Hair follicular keratinocyte (primary cell): ENCODE data around the gene OR51F1. TPM values are rescaled to one million over a fixed set of nuclear protein-coding genes. Genes with fewer than 3 reads are reported as not detected.

Experiments
- total RNA-seq: library from RNA; depleted of rRNA; stranded (reverse); fragments of >200 nt; gene quantifications from 2 replicates; pipeline ENCODE4 v1.2.3, GENCODE V29; 2015

OR51F1 gene, protein sequence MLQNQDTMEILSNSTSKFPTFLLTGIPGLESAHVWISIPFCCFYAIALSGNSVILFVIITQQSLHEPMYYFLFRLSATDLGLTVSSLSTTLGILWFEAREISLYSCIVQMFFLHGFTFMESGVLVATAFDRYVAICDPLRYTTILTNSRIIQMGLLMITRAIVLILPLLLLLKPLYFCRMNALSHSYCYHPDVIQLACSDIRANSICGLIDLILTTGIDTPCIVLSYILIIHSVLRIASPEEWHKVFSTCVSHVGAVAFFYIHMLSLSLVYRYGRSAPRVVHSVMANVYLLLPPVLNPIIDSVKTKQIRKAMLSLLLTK
- not detected in 2 replicates for total RNA-seq

DNA sequence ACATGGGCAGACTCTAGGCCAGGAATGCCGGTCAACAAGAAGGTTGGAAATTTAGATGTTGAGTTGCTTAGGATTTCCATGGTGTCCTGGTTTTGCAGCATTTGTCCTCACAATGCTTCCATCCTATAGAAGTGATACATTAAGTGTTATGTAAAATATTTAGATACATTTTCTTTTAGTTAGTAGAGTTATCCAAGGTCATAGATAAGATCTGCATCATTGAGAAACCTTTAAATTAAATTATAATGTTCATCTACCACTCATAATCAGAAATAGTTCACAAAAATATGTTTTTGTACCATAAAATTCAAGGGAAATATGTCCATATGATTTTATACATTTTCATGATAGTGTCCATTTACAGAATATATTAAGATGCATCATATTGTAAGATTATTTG, at the start of gene OR51F1:
OR51F1 (minus strand) TSS at position 101 of the 400 bp plus-strand sequence; CDS start at position 101, 0 bp downstream.

DNA sequence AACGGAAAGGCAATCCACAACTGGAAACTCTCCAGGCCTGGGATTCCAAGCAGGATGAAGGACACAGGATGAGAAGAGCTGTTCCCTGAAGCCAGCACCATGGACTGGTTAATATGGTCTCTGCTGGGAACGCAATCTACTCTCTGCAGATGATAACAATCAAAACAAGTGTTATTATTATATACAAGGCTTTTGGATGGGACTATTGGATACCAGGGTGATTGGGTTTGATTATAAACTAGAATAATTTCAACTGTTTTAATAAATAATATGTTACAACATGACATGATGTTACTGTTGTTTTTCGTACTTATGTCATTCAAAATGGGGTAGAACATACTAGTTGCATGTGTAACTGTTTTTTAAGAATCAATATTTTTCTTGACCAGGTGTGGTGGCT, 34.5 kb upstream of the OR51F1 start, which contains the start of gene OR52R1:
OR52R1 (minus strand) TSS at position 101 of the 400 bp plus-strand sequence; CDS start at position 101, 0 bp downstream.

Other genes with a start within 250 kb of the OR51F1 start
- gene OR52M1, start 224.7 kb downstream of the OR51F1 start, total RNA-seq: not detected in 2 replicates
- not detected in 2 replicates for gene OR52I2, start 188.2 kb downstream of the OR51F1 start, total RNA-seq
- not detected in 2 replicates for gene OR52I1, start 175.9 kb downstream of the OR51F1 start, total RNA-seq
- 7.3 and 10.9 TPM in 2 replicates for gene TRIM68, start 161.7 kb downstream of the OR51F1 start, total RNA-seq
- gene OR51D1, start 132.5 kb downstream of the OR51F1 start, total RNA-seq: not detected in 2 replicates
- not detected in 2 replicates for gene OR51E1, start 126.0 kb downstream of the OR51F1 start, total RNA-seq
- not detected in 2 replicates for gene OR51E2, start 72.1 kb downstream of the OR51F1 start, total RNA-seq
- not detected in 2 replicates for gene MMP26, start 65.2 kb downstream of the OR51F1 start, total RNA-seq
- not detected in 2 replicates for gene OR52R1, start 34.4 kb upstream of the OR51F1 start, total RNA-seq
- not detected in 2 replicates for gene OR51F2, start 51.4 kb upstream of the OR51F1 start, total RNA-seq
- gene OR51S1, start 79.3 kb upstream of the OR51F1 start, total RNA-seq: not detected in 2 replicates
- not detected in 2 replicates for gene OR51T1, start 112.0 kb upstream of the OR51F1 start, total RNA-seq
- gene OR51A7, start 133.8 kb upstream of the OR51F1 start, total RNA-seq: not detected in 2 replicates
- not detected in 2 replicates for gene OR51G2, start 149.4 kb upstream of the OR51F1 start, total RNA-seq
- gene OR51G1, start 154.4 kb upstream of the OR51F1 start, total RNA-seq: not detected in 2 replicates
- gene OR51A4, start 177.7 kb upstream of the OR51F1 start, total RNA-seq: not detected in 2 replicates
- not detected in 2 replicates for gene OR51A2, start 185.8 kb upstream of the OR51F1 start, total RNA-seq
- gene OR51L1, start 224.9 kb upstream of the OR51F1 start, total RNA-seq: not detected in 2 replicates